Measurements from ENCODE around the gene SHROOM1. TPM values are rescaled to one million over a fixed set of nuclear protein-coding genes. Genes with fewer than 3 reads are reported as not detected.

The SHROOM1 gene
- total and polyA plus RNA-seq, 9 of the 15 experiments (the other 6 are each of a cell fraction or from before 2014, with no cell fraction given): 0.44 to 26.5 (median 11.9) TPM

DNA sequence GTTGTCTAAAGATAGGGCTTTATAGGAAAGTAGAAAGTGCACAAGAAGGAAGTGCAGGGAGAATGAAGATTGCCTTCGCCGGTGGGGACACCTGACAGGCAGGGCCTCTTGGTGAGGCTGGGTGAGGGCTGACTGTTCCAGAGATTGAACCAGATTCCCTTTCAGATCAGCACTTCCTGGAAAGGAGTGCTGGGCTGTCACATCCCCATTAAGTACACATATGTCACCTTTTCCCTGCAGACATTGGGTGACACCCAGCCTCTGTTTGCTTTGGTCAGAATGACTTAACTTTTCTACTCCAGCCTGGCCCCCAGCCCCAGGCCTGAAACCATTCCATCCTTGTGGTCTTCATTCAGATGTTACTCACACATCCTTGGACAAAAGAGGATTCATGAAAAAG lies 7.4 kb upstream of the SHROOM1 start (continued):
- TF ChIP-seq PCBP2 (IDR thresholded peaks at IDR 0.05; ENCODE audit: low read depth, low read length, poor library complexity, severe bottlenecking) (no peak), DDX20 (tag; IDR thresholded peaks at IDR 0.05; ENCODE audit: low read depth) (no peak), CREBBP (IDR thresholded peaks at IDR 0.05; ENCODE audit: low read depth, low read length) (no peak), ATF7 (IDR thresholded peaks at IDR 0.05) (0 out of 2 replicates have a peak, but pooled peaks have one; percentile 19), SMAD4 (CRISPR knock-in tag; conservative IDR thresholded peaks at IDR 0.05) (no peak), TEAD2 (tag; IDR thresholded peaks at IDR 0.05) (no peak), HDAC2 (IDR thresholded peaks at IDR 0.05) (no peak), DPF2 (IDR thresholded peaks at IDR 0.05) (no peak)
- TF ChIP-seq, protein P1, sequence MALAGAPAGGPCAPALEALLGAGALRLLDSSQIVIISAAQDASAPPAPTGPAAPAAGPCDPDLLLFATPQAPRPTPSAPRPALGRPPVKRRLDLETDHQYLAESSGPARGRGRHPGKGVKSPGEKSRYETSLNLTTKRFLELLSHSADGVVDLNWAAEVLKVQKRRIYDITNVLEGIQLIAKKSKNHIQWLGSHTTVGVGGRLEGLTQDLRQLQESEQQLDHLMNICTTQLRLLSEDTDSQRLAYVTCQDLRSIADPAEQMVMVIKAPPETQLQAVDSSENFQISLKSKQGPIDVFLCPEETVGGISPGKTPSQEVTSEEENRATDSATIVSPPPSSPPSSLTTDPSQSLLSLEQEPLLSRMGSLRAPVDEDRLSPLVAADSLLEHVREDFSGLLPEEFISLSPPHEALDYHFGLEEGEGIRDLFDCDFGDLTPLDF (CRISPR knock-in tag; IDR thresholded peaks at IDR 0.05): no peak
- TF ChIP-seq, protein P2, sequence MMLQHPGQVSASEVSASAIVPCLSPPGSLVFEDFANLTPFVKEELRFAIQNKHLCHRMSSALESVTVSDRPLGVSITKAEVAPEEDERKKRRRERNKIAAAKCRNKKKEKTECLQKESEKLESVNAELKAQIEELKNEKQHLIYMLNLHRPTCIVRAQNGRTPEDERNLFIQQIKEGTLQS (IDR thresholded peaks at IDR 0.05): no peak
- TF ChIP-seq, protein P2 (CRISPR knock-in tag; conservative IDR thresholded peaks at IDR 0.05): no peak
- TF ChIP-seq, protein P3, sequence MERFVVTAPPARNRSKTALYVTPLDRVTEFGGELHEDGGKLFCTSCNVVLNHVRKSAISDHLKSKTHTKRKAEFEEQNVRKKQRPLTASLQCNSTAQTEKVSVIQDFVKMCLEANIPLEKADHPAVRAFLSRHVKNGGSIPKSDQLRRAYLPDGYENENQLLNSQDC (CRISPR knock-in tag; IDR thresholded peaks at IDR 0.05): no peak
- TF ChIP-seq, protein P4, sequence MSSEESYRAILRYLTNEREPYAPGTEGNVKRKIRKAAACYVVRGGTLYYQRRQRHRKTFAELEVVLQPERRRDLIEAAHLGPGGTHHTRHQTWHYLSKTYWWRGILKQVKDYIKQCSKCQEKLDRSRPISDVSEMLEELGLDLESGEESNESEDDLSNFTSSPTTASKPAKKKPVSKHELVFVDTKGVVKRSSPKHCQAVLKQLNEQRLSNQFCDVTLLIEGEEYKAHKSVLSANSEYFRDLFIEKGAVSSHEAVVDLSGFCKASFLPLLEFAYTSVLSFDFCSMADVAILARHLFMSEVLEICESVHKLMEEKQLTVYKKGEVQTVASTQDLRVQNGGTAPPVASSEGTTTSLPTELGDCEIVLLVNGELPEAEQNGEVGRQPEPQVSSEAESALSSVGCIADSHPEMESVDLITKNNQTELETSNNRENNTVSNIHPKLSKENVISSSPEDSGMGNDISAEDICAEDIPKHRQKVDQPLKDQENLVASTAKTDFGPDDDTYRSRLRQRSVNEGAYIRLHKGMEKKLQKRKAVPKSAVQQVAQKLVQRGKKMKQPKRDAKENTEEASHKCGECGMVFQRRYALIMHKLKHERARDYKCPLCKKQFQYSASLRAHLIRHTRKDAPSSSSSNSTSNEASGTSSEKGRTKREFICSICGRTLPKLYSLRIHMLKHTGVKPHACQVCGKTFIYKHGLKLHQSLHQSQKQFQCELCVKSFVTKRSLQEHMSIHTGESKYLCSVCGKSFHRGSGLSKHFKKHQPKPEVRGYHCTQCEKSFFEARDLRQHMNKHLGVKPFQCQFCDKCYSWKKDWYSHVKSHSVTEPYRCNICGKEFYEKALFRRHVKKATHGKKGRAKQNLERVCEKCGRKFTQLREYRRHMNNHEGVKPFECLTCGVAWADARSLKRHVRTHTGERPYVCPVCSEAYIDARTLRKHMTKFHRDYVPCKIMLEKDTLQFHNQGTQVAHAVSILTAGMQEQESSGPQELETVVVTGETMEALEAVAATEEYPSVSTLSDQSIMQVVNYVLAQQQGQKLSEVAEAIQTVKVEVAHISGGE (CRISPR knock-in tag; IDR thresholded peaks at IDR 0.05): no peak
- TF ChIP-seq, protein P5, sequence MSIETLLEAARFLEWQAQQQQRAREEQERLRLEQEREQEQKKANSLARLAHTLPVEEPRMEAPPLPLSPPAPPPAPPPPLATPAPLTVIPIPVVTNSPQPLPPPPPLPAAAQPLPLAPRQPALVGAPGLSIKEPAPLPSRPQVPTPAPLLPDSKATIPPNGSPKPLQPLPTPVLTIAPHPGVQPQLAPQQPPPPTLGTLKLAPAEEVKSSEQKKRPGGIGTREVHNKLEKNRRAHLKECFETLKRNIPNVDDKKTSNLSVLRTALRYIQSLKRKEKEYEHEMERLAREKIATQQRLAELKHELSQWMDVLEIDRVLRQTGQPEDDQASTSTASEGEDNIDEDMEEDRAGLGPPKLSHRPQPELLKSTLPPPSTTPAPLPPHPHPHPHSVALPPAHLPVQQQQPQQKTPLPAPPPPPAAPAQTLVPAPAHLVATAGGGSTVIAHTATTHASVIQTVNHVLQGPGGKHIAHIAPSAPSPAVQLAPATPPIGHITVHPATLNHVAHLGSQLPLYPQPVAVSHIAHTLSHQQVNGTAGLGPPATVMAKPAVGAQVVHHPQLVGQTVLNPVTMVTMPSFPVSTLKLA (conservative IDR thresholded peaks at IDR 0.05): no peak
- TF ChIP-seq, protein P6, sequence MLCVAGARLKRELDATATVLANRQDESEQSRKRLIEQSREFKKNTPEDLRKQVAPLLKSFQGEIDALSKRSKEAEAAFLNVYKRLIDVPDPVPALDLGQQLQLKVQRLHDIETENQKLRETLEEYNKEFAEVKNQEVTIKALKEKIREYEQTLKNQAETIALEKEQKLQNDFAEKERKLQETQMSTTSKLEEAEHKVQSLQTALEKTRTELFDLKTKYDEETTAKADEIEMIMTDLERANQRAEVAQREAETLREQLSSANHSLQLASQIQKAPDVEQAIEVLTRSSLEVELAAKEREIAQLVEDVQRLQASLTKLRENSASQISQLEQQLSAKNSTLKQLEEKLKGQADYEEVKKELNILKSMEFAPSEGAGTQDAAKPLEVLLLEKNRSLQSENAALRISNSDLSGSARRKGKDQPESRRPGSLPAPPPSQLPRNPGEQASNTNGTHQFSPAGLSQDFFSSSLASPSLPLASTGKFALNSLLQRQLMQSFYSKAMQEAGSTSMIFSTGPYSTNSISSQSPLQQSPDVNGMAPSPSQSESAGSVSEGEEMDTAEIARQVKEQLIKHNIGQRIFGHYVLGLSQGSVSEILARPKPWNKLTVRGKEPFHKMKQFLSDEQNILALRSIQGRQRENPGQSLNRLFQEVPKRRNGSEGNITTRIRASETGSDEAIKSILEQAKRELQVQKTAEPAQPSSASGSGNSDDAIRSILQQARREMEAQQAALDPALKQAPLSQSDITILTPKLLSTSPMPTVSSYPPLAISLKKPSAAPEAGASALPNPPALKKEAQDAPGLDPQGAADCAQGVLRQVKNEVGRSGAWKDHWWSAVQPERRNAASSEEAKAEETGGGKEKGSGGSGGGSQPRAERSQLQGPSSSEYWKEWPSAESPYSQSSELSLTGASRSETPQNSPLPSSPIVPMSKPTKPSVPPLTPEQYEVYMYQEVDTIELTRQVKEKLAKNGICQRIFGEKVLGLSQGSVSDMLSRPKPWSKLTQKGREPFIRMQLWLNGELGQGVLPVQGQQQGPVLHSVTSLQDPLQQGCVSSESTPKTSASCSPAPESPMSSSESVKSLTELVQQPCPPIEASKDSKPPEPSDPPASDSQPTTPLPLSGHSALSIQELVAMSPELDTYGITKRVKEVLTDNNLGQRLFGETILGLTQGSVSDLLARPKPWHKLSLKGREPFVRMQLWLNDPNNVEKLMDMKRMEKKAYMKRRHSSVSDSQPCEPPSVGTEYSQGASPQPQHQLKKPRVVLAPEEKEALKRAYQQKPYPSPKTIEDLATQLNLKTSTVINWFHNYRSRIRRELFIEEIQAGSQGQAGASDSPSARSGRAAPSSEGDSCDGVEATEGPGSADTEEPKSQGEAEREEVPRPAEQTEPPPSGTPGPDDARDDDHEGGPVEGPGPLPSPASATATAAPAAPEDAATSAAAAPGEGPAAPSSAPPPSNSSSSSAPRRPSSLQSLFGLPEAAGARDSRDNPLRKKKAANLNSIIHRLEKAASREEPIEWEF (CRISPR knock-in tag; IDR thresholded peaks at IDR 0.05): no peak

Data from K562 (cell line).